HG03060 (cell line): ENCODE measurements around the gene NLRP6.
A peak's percentile ranks its signal among the peaks of the same experiment; 100 is the strongest.
"Not testable (repeated sequence)": the region's sequence is repeated elsewhere in the genome, so short reads cannot be mapped to it uniquely, and the experiment has no call there.

Experiments
- ATAC-seq: cut with Tn5 transposase; IDR thresholded peaks from one replicate; pipeline ENCODE4 v1.9.1; 2021; ENCODE audit warnings: low read depth, moderate number of reproducible peaks; ENCODE audit not compliant: unreplicated experiment

NLRP6 gene

DNA sequence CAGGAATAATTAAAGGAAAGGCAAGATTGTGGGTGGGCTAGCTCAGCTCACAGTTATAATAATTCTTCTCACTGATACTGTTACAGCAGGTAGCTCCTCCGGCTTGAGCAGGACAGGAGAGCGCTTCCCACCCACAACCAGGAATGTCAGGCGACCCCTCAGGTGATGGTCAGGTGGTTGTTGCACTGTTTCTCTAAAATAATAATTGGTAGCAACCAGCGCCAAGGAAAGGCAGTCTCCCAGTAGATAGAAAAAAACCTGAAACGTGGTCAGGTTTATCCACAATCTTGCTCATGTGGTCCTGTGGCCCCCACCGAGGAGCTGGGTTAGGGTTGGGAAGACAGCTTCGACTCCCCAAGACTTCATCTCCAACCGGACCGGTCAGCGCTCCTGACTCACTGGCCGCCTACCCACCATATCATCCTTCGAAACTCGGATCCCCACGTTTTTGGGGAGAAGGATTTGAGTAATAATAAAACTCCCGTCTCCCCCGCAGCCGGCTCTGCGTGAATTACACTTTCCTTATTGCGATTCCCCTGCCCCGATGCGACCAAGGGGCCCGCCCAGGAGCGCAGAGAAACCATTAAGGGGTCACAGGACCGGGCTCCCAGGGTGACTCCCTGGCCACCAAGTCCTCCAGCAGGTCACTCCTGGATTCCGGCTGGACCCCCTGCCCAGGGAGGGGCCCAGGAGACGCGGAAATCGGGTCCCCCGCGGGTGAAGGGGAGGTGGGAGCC is 39.6 kb downstream of the NLRP6 start:
- ATAC-seq, result not testable (repeated sequence)

DNA sequence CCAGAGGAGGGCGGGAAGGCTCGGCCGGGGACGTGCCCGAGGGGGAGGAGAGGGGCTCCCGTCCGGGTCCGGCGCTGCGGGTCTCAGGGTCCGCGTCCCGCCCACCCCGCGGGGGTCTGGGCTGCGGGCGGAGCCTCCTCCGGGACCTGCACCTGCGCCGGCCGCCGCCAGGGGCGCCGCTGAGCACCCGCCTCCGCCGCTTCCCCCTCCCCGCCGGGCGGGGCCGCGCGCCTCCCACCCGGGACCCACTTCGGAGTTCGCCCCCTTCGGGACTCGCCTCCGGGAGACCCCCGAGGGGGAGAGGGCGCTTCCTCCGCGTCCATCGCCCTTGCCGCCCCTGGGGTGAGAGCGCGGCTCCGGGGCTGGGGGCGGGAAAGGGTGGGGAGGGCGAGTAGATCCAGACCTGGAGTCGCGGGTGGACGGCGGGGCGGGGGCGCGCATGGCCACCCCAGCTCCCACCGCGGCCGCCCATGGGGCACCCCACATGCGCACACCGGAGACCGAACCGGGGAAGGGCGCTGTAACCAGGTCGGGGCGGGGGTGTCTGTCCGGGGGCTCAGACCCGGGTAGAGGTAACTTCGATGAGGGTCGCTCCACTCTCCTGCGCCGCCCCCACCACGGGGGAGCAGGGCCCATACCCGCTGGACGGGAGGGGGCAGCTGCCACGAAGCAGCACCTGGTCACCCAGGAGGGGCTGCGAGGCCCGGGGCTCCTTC is 40.4 kb downstream of the NLRP6 start:
- ATAC-seq, result not testable (repeated sequence)

DNA sequence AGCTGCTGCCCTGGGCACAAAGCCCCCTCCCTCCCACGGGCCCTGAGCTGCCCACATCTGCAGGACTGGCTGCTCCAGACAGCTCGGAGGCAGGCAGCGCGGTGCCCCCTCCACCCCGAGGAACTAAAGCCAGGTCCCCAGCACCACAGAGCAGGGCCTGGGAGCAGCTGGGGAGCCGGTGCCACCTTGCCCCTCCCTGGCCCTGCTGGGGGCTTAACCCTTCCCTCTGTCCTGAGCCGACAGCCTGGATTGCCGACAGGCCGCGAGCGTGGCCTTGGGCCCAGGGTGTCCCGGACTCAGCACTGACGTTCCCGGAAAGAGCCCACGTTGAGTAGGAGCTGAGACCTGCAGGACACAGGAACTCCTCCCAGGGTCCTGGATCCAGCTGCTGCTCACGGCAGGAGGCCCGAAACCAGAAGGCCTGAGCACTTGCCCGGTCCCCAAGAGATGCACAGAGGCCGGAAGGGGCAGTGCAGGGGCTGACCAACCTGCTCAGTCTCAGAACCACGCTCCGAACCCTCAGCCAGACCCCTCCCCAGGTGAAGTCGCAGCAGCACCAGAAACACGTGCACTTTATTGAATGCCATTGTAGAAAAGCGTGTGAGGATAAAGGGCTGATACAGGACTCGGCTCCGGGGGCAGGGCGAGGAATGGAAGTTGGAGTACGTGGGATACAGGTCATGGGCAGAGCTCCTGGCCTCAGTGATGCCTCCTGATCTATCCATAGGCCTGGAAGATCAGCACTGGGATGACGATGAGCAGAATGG is 41.1 kb downstream of the NLRP6 start:
- not testable (repeated sequence) for ATAC-seq

DNA sequence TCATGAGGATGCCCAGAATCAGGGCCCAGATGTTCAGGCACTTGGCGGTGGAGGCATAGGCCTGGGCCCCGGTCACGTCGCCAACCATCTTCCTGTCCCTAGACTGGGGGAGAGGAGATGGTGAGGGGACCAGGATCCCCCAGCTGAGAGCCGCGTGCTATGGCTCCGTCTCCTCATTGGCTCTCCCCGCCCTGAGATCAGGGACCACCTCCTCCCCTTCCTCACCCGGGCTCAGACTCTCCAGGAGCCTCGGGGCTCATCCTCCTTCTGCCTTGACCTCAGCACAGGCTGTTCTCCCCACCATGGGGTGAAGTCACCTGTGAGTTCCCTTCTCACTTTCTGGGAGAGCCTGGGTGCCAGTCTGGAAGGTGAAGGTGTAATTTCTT is 41.7 kb downstream of the NLRP6 start:
- ATAC-seq, result not testable (repeated sequence)

DNA sequence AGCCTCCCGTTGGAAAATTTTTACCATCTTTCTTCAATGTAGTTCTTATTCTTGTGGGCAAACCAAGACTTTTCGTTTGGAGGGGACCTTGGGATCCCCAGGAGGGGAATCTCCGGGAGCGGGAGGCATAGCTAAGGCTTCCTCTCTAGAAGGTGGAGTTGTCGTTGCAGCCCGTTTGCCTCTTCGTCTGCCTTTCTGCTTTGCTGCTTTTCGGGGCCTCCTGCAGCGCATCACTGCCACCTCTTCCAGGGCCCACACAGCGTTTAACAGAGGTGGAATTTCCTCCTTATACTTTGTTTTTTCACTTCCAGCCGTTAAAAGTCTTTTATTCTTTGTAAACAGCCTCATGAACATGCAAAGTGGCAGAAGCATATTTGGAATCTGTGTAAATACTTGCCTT is 45.9 kb downstream of the NLRP6 start:
- ATAC-seq, result no peak

DNA sequence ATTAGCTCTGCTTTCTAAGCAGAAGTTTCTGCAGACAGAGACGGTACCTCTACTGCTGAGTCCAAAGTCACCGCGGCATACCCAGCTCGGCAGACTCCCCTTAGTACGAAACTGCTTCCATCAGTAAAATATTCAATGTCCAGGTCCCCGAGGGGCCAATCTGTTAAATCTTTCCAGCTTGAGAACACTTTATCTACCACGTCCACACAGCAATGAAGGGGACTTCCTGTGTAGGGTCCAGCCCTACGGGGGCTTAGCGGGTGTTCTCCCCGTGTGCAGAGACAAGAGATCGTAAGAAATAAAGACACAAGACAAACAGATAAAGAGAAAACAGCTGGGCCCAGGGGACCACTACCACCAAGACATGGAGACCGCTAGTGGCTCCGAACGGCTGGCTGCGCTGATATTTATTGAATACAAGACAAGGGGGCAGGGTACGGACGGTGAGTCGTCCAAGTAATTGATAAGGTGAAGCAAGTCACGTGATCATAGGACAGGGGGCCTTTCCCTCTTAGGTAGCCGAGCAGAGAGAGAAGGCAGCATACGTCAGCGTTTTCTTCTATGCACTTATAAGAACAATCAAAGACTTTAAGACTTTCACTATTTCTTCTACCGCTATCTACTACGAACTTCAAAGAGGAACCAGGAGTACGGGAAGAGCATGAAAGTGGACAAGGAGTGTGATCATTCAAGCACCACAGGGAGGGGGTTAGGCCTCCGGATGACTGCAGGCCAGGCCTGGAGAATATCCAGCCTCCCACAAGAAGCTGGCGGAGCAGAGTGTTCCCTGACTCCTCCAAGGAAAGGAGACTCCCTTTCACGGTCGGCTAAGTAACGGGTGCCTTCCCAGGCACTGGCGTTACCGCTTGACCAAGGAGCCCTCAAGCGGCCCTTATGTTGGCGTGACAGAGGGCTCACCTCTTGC is 46.6 kb downstream of the NLRP6 start:
- not testable (repeated sequence) for ATAC-seq

DNA sequence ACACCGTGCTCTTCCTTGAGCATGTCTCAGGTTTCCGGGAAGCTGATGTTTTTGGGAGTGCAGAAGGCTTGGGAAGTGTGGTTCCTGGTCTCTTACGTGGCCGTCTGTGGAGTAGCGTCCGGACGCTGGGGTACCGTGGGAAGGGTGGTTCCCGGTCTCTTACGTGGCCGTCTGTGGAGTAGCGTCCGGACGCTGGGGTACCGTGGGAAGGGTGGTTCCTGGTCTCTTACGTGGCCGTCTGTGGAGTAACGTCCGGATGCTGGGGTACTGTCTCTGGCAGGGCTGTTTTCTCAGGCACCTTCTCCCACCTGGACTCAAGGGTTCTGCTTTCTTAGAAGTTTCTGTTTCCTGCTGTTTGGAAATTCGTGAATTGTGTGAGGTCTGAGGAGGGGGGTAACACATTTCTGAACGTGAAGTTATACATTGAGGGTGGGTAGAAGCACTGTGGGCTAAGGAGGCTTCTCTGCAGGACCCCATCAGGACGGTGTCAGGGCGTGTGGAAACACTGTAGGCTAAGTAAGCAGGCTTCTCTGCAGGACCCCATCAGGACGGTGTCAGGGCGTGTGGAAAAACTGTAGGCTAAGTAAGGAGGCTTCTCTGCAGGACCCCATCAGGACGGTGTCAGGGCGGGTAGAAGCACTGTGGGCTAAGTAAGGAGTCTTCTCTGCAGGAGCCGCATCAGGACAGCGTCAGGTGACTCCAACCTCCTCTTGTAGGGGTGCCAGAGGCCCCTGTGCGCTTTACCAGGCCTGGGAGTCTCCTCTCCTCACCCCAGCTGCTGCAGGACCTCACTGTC is 47.8 kb downstream of the NLRP6 start:
- ATAC-seq, result no peak

DNA sequence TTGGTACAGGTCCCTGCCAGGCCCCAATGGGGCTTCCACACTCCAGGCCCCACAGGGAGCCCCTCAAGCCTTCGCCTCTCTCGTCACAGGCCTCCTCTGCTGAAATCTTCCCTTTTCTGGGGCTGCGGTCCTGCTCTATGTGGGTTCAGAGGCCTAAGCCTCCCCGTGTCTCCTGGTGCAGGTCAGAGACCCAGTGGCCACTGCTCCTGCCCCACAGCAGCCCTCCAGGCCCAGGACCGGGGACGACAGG is 48.3 kb downstream of the NLRP6 start:
- ATAC-seq, result no peak

DNA sequence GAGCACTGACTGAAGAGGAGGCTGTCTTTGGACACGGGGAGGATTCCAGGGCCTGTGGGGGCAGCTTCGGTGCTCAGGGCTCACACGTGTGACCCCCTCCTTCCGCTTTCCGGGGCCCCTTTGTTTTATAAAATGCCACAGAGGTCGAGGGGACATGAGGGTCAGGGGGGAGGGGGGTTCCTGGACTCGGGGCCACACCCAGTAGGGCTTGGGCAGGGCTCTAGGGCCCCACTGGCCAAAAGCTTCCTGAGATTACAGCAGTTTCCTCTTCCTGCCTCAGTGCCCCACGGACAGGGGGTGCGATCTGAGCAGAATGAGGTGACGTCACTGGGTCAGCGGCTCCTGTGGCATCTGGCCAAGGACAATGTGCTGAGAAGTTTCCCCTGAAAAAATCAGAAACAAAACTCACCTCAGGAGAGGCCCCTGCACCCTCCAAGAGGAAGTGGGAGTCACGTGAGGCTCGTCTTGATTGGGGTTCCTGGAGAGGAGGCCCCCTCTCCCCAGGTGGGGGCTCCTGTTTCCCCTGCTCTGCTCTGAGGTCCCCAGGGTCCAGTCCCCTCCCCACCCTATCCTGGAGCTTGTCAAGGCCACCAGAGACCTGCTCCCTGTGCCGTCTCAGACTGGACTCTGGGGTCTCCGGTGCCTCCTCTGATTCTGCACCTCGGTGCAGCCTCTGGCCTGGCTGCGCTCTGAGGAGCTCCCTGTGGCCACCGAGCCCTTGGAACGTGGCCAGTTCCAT is 48.8 kb downstream of the NLRP6 start:
- peak; percentile 47 for ATAC-seq

DNA sequence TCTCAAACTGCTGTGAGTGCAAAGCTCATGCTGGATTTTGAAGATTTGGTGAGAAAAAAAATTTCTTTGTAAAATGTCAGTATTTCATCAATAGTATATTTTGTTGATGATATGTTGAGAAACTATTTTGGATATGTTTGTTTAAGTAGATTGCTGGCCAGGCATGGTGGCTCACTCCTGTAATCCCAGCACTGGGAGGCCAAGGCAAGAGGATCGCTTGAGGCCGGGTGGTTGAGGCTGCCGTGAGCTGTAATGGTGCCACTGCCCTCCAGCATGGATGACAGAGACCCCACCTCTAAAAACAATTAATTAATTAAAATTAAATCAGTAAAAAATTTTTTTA is 49.3 kb downstream of the NLRP6 start:
- ATAC-seq, result no peak

DNA sequence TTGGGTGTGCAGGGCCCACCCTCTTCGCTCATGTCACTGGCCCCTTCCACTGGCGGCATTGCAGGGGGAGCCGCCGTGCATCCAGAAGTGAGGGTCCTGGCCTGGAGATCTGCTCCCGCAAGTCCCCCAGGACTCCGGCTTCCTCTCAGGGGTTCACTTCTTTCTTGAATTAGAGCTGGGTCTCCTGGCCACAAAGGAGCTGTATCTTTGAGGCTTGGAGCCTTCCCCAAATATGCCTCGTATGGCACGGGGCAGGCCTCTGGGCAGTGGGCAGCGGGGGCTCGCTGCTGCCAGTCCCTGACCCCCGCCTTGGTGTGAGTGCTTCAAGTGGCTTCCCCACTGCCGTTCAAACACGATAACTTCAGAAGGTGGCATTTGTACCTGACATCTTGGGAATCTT is 49.8 kb downstream of the NLRP6 start:
- no peak for ATAC-seq

DNA sequence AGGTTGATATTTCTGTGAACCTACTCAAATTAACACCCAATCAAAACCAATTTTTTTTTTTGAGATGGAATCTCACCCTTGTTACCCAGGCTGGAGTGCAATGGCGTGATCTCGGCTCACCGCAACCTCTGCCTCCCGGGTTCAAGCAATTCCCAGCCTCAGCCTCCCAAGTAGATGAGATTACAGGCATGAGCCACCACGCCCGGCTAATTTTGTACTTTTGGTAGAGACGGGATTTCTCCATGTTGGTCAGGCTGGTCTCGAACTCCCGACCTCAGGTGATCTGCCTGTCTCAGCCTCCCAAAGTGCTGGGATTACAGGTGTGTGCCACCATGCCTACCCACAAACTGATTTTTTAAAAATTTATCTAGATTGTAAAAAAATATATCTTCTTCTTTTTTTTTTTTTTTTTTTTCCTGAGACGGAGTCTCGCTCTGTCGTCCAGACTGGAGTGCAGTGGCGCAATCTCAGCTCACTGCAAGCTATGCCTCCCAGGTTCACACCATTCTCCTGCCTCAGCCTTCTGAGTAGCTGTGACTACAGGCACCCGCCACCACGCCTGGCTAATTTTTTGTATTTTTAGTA is 50.4 kb downstream of the NLRP6 start:
- not testable (repeated sequence) for ATAC-seq

DNA sequence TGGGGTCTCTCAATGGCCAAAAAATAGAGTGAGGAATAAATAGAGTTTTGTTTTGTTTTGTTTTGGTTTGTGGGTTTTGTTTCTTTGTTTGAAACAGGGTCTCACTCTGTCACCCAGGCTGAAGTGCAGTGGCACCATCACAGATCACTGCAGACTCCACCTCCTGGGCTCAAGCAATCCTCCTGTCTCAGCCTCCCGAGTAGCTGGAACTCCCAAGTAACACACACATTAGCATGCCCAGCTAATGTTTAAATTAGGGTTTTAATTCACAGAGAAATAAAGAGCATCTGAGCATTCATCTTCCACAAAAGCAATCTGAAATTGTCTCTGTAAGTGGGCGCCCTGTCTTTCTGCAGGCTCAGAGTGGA is 51.7 kb downstream of the NLRP6 start:
- ATAC-seq, result no peak

DNA sequence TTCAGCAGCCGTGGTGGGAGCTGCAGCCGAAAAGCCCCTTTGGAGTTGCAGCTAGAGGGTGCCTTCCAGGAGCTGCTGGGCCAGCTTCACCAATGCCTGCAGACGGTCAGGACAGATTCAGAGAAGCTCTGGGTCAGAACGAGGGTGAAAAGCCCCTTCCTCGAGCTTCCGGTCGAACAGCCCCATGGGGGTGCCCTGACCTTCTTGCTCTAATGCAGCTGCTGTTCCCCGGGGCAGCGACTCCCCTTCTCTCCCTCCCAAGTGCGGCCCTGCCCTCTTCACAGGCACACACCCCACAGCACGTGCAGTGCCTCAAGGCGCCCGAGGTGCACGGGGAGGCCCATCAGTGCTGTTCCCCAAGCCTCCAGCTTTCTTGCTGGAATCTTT is 52.1 kb downstream of the NLRP6 start:
- ATAC-seq, result no peak

DNA sequence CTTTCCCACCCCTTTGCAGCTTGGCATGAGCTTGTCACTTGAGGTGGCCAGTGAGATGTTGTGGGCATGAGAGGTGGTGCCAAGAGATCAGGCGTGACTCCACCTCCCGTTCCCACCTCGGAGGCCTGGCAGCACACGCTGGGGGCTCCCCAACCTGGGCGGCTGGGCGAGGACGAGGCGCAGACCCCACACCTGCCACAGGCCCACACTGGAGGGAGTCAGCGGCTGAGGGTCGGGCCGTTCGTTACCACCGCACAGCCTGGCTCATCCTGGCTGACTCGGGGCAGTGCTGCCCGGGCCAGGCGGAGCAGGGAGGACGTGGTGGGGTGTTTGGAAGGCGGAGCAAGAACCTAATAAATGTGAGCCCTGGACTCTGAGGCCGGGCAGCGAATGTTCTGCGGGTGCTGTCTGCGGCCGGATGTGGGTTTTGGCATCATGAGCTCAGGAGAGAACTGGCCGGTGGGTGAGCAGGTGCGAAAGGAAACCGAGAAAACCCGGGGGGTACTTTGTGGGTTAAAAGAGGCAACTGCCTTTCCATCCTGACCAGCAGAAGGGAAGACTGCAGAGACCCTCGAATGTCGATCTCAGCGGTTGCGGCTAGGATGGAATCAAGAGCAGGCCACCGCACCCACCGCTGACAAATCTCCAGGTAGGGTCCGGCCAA is 52.6 kb downstream of the NLRP6 start:
- ATAC-seq, result no peak

DNA sequence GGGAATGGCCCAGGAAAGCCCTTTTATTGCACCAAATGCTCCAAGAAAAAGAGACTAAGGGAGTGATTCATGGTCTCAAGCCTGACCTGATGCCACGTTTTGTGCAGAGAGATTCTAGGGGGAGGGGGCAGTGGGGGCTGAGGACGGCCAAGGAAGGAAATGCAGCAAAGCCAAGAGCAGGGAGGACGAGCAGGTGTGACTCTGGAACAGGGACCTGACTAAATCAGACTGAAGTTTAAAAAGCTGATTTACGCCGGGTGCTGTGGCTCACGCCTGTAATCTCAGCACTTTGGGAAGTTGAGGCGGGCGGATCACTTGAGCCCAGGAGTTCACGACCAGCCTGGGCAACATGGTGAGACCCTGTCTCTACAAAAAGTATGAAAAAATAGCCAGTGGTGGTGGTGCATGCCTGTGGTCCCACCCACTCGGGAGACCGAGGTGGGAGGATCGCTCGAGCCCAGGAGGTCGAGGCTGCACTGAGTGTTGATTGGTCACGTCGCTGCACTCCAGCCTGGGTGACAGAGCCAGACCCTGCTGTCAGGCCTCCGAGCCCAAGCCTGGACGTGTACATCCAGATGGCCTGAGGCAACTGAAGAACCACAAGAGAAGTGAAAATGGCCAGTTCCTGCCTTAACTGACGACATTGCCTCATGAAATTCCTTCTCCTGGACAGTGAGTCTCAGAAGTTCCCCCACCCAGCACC is 53.3 kb downstream of the NLRP6 start:
- ATAC-seq, result no peak

DNA sequence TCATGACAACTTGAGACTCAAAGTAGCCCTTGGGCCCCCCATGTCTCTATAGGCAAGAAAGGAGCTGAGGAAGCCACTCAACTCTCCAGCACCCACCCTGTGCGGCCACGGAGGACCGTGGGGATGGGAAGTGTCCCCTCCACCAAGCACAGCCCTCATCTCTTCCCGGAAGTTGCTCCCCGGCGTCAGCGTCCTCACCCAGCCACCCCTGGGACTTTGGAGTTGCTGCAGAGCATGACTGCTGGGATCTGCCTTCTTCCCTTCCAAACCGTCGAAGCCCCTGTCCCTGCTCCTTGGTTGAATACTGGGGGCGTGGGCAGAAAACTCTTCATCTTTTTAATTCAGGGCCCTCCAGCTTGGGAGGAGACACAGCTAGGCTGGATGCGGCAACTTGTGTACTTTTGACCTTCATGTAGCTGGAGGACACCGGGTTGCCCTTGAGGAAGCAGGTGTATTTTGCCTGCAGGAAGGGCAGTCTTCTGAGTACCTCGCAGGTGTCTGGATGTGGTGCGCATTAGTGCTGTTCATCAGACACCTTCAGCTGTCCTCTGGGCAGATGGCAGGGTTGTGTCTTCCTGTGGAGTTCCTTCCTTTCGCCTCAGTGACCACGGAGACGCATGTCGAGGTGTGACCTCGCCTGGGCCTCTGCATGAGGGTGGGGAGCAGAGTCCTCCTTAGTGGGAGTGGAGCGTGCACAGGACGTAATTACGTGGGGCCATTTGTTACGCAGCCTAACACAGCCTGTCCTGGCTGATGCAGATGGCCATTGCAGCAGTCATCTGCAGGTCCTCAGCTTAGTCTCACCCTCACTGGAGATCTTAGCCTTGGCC is 54.7 kb downstream of the NLRP6 start:
- no peak for ATAC-seq
